Heart right ventricle (tissue), 16 donors: Measurements from ENCODE around the gene ADAMTS12. TPM values are rescaled to one million over a fixed set of nuclear protein-coding genes. Genes with fewer than 3 reads are reported as not detected.

Experiments used
- ATAC-seq, 8 donors: fragments of 200-7000 bp; cut with Tn5 transposase; one replicate each; pipeline ENCODE4 v1.9.1; 2020; ENCODE audit warnings: mild to moderate bottlenecking in 8 of 8, moderate library complexity in 8 of 8, moderate number of reproducible peaks in 1 of 8
- DNase-seq, 2 donors: peaks; one replicate each; pipeline ENCODE4 v3.0.0-alpha.2; 2020
- H3K27ac ChIP-seq, 10 donors: fragments of 200-600 bp; sonication (generic) in 2 of 10; one replicate each; pipeline versions ENCODE4 v1.5.0 to v1.8.0; 2020 to 2022; ENCODE audit warnings: mild to moderate bottlenecking in 3 of 10
- H3K27me3 ChIP-seq, 7 donors: fragments of 200-600 bp; one replicate each; pipeline ENCODE4 v1.8.0; 2021 to 2022; ENCODE audit warnings: mild to moderate bottlenecking in 2 of 7
- H3K36me3 ChIP-seq, 9 donors: fragments of 200-600 bp; sonication (generic) in 1 of 9; one replicate each; pipeline versions ENCODE4 v1.5.0 to v1.8.0; 2020 to 2022; ENCODE audit warnings: mild to moderate bottlenecking in 2 of 9
- H3K4me1 ChIP-seq, 9 donors: fragments of 200-600 bp; sonication (generic) in 1 of 9; one replicate each; pipeline versions ENCODE4 v1.5.0 to v1.8.0; 2020 to 2022; ENCODE audit warnings: mild to moderate bottlenecking in 4 of 9
- H3K4me3 ChIP-seq, 10 donors: fragments of 200-600 bp; sonication (generic) in 2 of 10; one replicate each; pipeline versions ENCODE4 v1.5.0 to v1.8.0; 2020 to 2022; ENCODE audit warnings: mild to moderate bottlenecking in 7 of 10, moderate library complexity in 2 of 10
- H3K9me3 ChIP-seq, 11 donors: fragments of 200-600 bp in 10 of 11; sonication (generic) in 2 of 11; one replicate each; pipeline versions ENCODE4 v1.5.0 to v1.8.0; 2013 to 2022; ENCODE audit warnings: mild to moderate bottlenecking in 2 of 11, control low read depth in 1 of 11, moderate library complexity in 1 of 11
- WGBS, 2 donors: extraction: QIAGEN DNeasy Blood & Tissue Kit; methylation state at CpG; one replicate each; pipeline ENCODE4 v1.1.7; 2013; ENCODE audit warnings: inconsistent platforms in 1 of 2; 5-methylcytosine and 5-hydroxymethylcytosine counted together
- intact Hi-C, 10 donors: fragments of 100-400 bp; cut with DNase I; formaldehyde crosslinking; loops; one replicate each; pipeline versions ENCODE4 v1.11.1 to v1.14.2; 2022
- polyA plus RNA-seq, 2 donors: library from polyadenylated mRNA; stranded (reverse); fragments of 200-250 nt; gene quantifications; one replicate each; pipeline ENCODE4 v1.2.3, GENCODE V29; 2013
- total RNA-seq, 10 donors: library from RNA; stranded (reverse); fragmentation: NEBNext Ultra II Directional in 3 of 10; extraction: Animal tissue kit (Norgen Biotek cat#: 25700) in 3 of 10; gene quantifications; one replicate each; pipeline versions ENCODE4 v1.2.1 to v1.2.4, GENCODE V29; 2021 to 2023
- TF ChIP-seq, protein P1 (sequence below), 9 donors: fragments of 200-600 bp; sonication (generic) in 2 of 9; IDR thresholded peaks; one replicate each; pipeline versions ENCODE4 v1.5.0 to v1.8.0; 2021 to 2022; ENCODE audit warnings: antibody characterized with exemption in 9 of 9, mild to moderate bottlenecking in 5 of 9, moderate library complexity in 1 of 9
- donor health status: Arrhythmogenic right ventricular cardiomyopathy.
- donor health status: ischemic (EF 13 %, LVEDD 7.1; RV severe dilation, severe dysfunction).
- donor health status: healthy with polysubstance abuse.
- donor health status: DM: no; HTN: yes; CAD: no.
- donor health status: DM: no; HTN: no; CAD: no.
- donor health status: ischemic (EF 25% LVEDD 6.9; RV normal size, moderate dysfunction).
- donor health status: ischemic (EF 25% LVEDD 5.7; RV mildly dilated, moderate dysfunction).
- donor health status: healthy.
- donor health status: DM: yes; HTN: yes; CAD: no.
- donor health status: Ischemic cardiomyopathy.
- donor health status: ischemic (EF 35%, LVEDD 5.7; RV mildly dilated, moderate dysfunction).
- donor health status: nonischemic (EF 11% LVEDD 7.7; RV severe dilation, severe dysfunction).
- donor health status: DM: yes; HTN: yes; CAD: no.
- donor health status: PGD.
- donor health status: ischemic (EF 29% LVEDD 5.4; RV normal size, mild dysfunction).
- donor health status: nonischemic (EF 23%, LVEDD 6.1; RV moderate dilation, normal function).

The ADAMTS12 gene
- total and polyA plus RNA-seq, 12 donors, result 0.37 to 3.7 (median 1.3) TPM

DNA sequence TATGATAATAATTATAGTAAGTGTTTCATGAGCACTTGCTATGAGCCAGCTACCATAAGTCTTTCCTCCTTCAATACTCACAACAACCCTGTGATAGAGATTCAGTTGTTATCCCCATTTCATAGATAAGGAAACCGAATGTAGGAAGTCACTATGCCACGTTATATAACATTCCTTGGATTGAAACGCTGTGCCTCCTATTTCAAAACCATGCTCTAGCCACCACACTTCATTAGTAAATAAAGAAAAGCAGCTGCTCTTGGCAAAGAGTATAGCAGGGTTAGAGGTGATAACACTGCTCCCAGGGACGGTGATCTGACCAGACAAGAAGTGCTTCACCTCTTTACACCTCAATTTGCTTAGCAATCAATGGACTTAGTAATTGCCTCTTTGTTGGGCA, 5.5 kb downstream of the ADAMTS12 start:
- 31 to 42% methylated on average over 4 of the region's 4 CpGs for WGBS, 2 donors
- Histone ChIP-seq H3K27ac (no peak overlapping the region), H3K36me3 (no peaks in the 10 kb centered on the region), H3K27me3 (peaks cover 0 to 41% (median 28%) of the 10 kb centered on the region in 7 donors), H3K4me1 (peaks cover 0 to 11% (median under 1%) of the 10 kb centered on the region in 9 donors), H3K9me3 (no peaks in the 10 kb centered on the region), H3K4me3 (no peak overlapping the region)
- DNase-seq, result no peak
- intact Hi-C loops, result loop anchor here in 1 of 10 donors (10.0 kb wide), 1 partner anchor 51 kb away; no protein-coding TSS in a partner anchor
- TF ChIP-seq, protein P1, sequence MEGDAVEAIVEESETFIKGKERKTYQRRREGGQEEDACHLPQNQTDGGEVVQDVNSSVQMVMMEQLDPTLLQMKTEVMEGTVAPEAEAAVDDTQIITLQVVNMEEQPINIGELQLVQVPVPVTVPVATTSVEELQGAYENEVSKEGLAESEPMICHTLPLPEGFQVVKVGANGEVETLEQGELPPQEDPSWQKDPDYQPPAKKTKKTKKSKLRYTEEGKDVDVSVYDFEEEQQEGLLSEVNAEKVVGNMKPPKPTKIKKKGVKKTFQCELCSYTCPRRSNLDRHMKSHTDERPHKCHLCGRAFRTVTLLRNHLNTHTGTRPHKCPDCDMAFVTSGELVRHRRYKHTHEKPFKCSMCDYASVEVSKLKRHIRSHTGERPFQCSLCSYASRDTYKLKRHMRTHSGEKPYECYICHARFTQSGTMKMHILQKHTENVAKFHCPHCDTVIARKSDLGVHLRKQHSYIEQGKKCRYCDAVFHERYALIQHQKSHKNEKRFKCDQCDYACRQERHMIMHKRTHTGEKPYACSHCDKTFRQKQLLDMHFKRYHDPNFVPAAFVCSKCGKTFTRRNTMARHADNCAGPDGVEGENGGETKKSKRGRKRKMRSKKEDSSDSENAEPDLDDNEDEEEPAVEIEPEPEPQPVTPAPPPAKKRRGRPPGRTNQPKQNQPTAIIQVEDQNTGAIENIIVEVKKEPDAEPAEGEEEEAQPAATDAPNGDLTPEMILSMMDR (IDR thresholded peaks at IDR 0.05), result no peak
- ATAC-seq, result no peak

DNA sequence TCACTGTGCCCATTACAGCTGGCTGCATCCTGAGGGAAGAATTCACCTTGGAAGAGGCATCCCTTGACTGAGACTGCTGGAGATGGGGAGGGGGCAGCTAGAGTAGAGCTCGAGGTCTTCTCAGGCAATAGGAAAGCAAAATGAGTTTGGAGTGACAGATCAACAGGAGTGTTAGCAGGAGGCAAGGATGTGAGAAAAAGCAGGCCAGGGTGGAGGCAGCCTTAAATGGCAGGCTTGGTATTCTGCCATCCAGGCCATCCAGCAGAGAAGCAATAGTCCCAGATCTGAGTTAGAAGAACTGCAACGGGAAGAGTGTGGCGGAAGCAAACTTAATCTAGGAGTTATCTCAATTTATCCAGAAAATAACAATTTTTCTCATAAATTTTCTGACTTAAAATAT, 6.1 kb downstream of the ADAMTS12 start:
- peak in 4 of 8 donors; percentile 25 to 65 (median 44) for ATAC-seq
- no peak overlapping the region for H3K27ac ChIP-seq
- DNase-seq, result no peak
- H3K27me3 ChIP-seq, result peaks cover 0 to 37% (median 22%) of the 10 kb centered on the region in 7 donors
- H3K4me1 ChIP-seq, result peaks cover 0 to 9% (median 0%) of the 10 kb centered on the region in 9 donors
- intact Hi-C loops, result loop anchor here in 1 of 10 donors (10.0 kb wide), 1 partner anchor 51 kb away; no protein-coding TSS in a partner anchor
- TF ChIP-seq, protein P1 (IDR thresholded peaks at IDR 0.05), result no peak
- no peaks in the 10 kb centered on the region for H3K9me3 ChIP-seq
- WGBS, 2 donors, result 22 to 39% methylated on average over 3 of the region's 3 CpGs
- no peaks in the 10 kb centered on the region for H3K36me3 ChIP-seq
- H3K4me3 ChIP-seq, result no peak overlapping the region

DNA sequence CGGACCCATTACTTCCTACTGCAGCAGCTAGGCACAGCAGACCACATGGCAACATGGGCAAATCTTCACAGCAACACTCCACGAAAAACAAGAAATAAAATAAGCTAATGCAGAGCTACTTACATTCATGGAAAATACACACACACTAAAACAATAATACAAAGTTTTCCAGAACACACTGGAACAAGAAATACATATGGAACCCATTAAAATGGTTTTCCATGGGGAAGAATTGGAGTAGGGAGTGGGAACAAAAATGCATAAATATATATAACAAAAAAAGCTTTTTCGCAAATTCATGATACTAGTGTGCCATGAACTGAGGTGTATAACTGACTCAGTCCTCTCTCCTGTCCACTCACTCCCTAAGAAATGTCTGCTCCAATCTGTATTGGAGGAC, 8.3 kb downstream of the ADAMTS12 start:
- peaks cover 0 to 20% (median 0%) of the 10 kb centered on the region in 9 donors for H3K4me1 ChIP-seq
- DNase-seq (no peak), ATAC-seq (no peak)
- no peak overlapping the region for H3K27ac ChIP-seq
- TF ChIP-seq, protein P1 (IDR thresholded peaks at IDR 0.05), result no peak
- peaks cover 0 to 16% (median under 1%) of the 10 kb centered on the region in 7 donors for H3K27me3 ChIP-seq
- H3K9me3 ChIP-seq, result no peaks in the 10 kb centered on the region
- H3K36me3 ChIP-seq, result no peaks in the 10 kb centered on the region
- no peak overlapping the region for H3K4me3 ChIP-seq
- intact Hi-C loops, result loop anchor here in 1 of 10 donors (10.0 kb wide), 1 partner anchor 49 kb away; no protein-coding TSS in a partner anchor
- WGBS, 2 donors, result 87 to 99% methylated on average over 3 of the region's 3 CpGs

DNA sequence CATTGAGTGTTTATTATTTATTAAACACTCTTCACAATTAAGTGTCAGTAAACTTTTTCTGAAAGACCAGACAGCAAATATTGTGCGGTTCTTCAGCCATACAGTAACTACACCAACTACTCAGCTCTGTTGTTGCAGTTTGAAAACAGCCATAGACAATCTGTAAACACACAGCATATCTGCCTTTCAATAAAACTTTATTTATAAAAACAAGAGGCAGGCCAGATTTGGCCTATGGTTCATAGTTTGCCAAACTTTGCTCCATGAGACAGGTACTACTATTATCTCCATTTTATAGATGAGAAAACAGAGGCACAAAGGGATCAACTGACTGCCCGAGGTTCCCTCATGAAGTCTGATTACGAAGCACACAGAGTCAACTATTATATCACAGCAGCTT, 11.5 kb downstream of the ADAMTS12 start:
- intact Hi-C loops, result loop anchor here in 1 of 10 donors (10.0 kb wide), 1 partner anchor 46 kb away; no protein-coding TSS in a partner anchor
- WGBS, 2 donors, result 95 to 98% methylated on average over 3 of the region's 3 CpGs
- no peaks in the 10 kb centered on the region for H3K27me3 ChIP-seq
- no peak for DNase-seq
- no peak for ATAC-seq
- H3K27ac ChIP-seq, result no peak overlapping the region
- no peaks in the 10 kb centered on the region for H3K36me3 ChIP-seq
- H3K4me3 ChIP-seq, result no peak overlapping the region
- peaks cover 0 to 23% (median 0%) of the 10 kb centered on the region in 9 donors for H3K4me1 ChIP-seq
- TF ChIP-seq, protein P1 (IDR thresholded peaks at IDR 0.05), result no peak
- peaks cover 0 to 9% (median 4%) of the 10 kb centered on the region in 11 donors for H3K9me3 ChIP-seq
